Cardiac fibroblast (primary cell): ENCODE results near the gene DAAM1.
A peak's percentile ranks its signal among the peaks of the same experiment; 100 is the strongest.

ENCODE experiments used
- DNase-seq, 2 donors: peaks; one replicate each; pipeline versions ENCODE4 v3.0.0 to v3.0.0-alpha.2; 2010; ENCODE audit warnings: low read depth in 2 of 2
- H3K4me3 ChIP-seq, 2 donors: replicated peaks in 1 of 2; 1 replicate in 1 of 2; 2 replicates in 1 of 2; pipeline ENCODE4 v1.5.1; 2011; ENCODE audit warnings: low read depth in 2 of 2, low read length in 2 of 2, mild to moderate bottlenecking in 2 of 2, moderate library complexity in 1 of 2
- CTCF ChIP-seq: IDR thresholded peaks from one replicate; pipeline ENCODE4 v1.5.1; 2011; ENCODE audit warnings: low read depth, mild to moderate bottlenecking, low read length, inconsistent platforms

The DAAM1 gene

GRCh38 chr14:59224341-59224740 lies 35.9 kb downstream of the DAAM1 start:
- H3K4me3 ChIP-seq, result no peak overlapping the region
- no peak for TF ChIP-seq CTCF
- DNase-seq, result no peak

- no peak overlapping the region for H3K4me3 ChIP-seq
- no peak for DNase-seq
- no peak for TF ChIP-seq CTCF
These were observed 36.8 kb downstream of the DAAM1 start for GRCh38 chr14:59225281-59225680.

GRCh38 chr14:59228421-59228820 lies 40.0 kb downstream of the DAAM1 start:
- DNase-seq, result peak; percentile 24 to 54
- H3K4me3 ChIP-seq, result no peak overlapping the region
- TF ChIP-seq CTCF, result no peak

- no peak overlapping the region for H3K4me3 ChIP-seq
- DNase-seq, result no peak
- TF ChIP-seq CTCF, result no peak
These were observed 41.4 kb downstream of the DAAM1 start for GRCh38 chr14:59229653-59230406.

- H3K4me3 ChIP-seq, result no peak overlapping the region
- peak in 1 of 2 donors; percentile 24 for DNase-seq
- no peak for TF ChIP-seq CTCF
These were observed 47.7 kb downstream of the DAAM1 start for GRCh38 chr14:59236195-59236594.

- DNase-seq, result no peak
- H3K4me3 ChIP-seq, result no peak overlapping the region
- no peak for TF ChIP-seq CTCF
These were observed 49.7 kb downstream of the DAAM1 start for GRCh38 chr14:59238216-59238615.

- H3K4me3 ChIP-seq, result no peak overlapping the region
- no peak for TF ChIP-seq CTCF
- DNase-seq, result no peak
These were observed 50.6 kb downstream of the DAAM1 start for GRCh38 chr14:59239022-59239421.
